Measurements from ENCODE around the gene HOXB9. TPM values are rescaled to one million over a fixed set of nuclear protein-coding genes. Genes with fewer than 3 reads are reported as not detected.

Gene HOXB9
- total RNA-seq, 1 experiment from 2014 or later: 0.24 TPM

DNA sequence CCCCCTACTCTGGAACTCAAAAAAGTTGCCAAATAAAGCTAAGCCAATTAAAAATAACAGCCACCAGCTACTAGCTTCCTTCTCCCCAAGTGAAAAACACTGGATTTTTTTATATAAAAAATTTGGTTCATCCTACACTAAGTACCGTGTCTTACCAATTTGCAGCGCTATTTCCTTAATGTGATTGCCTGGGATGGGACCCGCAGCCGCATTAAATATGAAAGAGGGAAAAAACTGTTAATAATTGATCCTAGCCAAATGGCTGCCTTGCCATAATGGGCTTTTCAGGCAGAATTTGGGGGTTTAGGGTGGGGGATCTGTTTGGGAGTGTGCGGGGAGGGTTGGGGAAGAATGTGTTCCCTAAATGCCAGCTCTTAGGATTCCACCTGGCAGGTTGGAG is 2.0 kb downstream of the HOXB9 start:
- ChIA-PET POLR2A (no interaction called here), CTCF (interaction anchor here (1.3 to 3.5 kb wide), 3 partner anchors 12 to 31 kb away, joined by 3 to 54 read pairs (median 3); no protein-coding TSS in a partner anchor)
- no peak for DNase-seq (ENCODE audit: low spot score)
- no peaks in the 10 kb centered on the region for H3K36me3 Mint-ChIP-seq
- peaks cover 20% of the 10 kb centered on the region for H3K4me1 Mint-ChIP-seq
- peaks cover 100% of the 10 kb centered on the region; the same call in 1 of the 2 replicates for H3K27me3 Mint-ChIP-seq (ENCODE audit: low read depth)
- no peak overlapping the region for H3K4me3 Mint-ChIP-seq
- TF ChIP-seq, protein P1, sequence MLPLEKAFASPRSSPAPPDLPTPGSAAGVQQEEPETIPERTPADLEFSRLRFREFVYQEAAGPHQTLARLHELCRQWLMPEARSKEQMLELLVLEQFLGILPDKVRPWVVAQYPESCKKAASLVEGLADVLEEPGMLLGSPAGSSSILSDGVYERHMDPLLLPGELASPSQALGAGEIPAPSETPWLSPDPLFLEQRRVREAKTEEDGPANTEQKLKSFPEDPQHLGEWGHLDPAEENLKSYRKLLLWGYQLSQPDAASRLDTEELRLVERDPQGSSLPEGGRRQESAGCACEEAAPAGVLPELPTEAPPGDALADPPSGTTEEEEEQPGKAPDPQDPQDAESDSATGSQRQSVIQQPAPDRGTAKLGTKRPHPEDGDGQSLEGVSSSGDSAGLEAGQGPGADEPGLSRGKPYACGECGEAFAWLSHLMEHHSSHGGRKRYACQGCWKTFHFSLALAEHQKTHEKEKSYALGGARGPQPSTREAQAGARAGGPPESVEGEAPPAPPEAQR (CRISPR knock-in tag; IDR thresholded peaks at IDR 0.05): no peak
- TF ChIP-seq, protein P2, sequence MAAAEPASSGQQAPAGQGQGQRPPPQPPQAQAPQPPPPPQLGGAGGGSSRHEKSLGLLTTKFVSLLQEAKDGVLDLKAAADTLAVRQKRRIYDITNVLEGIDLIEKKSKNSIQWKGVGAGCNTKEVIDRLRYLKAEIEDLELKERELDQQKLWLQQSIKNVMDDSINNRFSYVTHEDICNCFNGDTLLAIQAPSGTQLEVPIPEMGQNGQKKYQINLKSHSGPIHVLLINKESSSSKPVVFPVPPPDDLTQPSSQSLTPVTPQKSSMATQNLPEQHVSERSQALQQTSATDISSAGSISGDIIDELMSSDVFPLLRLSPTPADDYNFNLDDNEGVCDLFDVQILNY (CRISPR knock-in tag; IDR thresholded peaks at IDR 0.05): no peak
- TF ChIP-seq ESRRA (CRISPR knock-in tag; IDR thresholded peaks at IDR 0.05; ENCODE audit: borderline replicate concordance) (no peak), MYBL2 (CRISPR knock-in tag; IDR thresholded peaks at IDR 0.05) (no peak), TP53 (CRISPR knock-in tag; IDR thresholded peaks at IDR 0.05) (no peak), ZNF121 (CRISPR knock-in tag; IDR thresholded peaks at IDR 0.05) (no peak), GRHL2 (CRISPR knock-in tag; IDR thresholded peaks at IDR 0.05; ENCODE audit: insufficient replicate concordance, severe bottlenecking) (no peak), HMGA2 (CRISPR knock-in tag; IDR thresholded peaks at IDR 0.05) (no peak), TCF7 (CRISPR knock-in tag; IDR thresholded peaks at IDR 0.05; ENCODE audit: low read depth) (no peak), ZNF219 (CRISPR knock-in tag; IDR thresholded peaks at IDR 0.05; ENCODE audit: borderline replicate concordance) (no peak), ZNF281 (CRISPR knock-in tag; IDR thresholded peaks at IDR 0.05) (no peak), ZNF423 (CRISPR knock-in tag; IDR thresholded peaks at IDR 0.05) (no peak), NFE2L1 (CRISPR knock-in tag; IDR thresholded peaks at IDR 0.05) (no peak), NR2C2 (CRISPR knock-in tag; IDR thresholded peaks at IDR 0.05) (no peak), ZNF396 (CRISPR knock-in tag; IDR thresholded peaks at IDR 0.05; ENCODE audit: borderline replicate concordance) (no peak), ELF4 (CRISPR knock-in tag; IDR thresholded peaks at IDR 0.05; ENCODE audit: low read depth) (no peak), SOX15 (CRISPR knock-in tag; IDR thresholded peaks at IDR 0.05) (no peak)
- TF ChIP-seq, protein P3, sequence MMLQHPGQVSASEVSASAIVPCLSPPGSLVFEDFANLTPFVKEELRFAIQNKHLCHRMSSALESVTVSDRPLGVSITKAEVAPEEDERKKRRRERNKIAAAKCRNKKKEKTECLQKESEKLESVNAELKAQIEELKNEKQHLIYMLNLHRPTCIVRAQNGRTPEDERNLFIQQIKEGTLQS (CRISPR knock-in tag; conservative IDR thresholded peaks at IDR 0.05): no peak
- TF ChIP-seq, protein P4, sequence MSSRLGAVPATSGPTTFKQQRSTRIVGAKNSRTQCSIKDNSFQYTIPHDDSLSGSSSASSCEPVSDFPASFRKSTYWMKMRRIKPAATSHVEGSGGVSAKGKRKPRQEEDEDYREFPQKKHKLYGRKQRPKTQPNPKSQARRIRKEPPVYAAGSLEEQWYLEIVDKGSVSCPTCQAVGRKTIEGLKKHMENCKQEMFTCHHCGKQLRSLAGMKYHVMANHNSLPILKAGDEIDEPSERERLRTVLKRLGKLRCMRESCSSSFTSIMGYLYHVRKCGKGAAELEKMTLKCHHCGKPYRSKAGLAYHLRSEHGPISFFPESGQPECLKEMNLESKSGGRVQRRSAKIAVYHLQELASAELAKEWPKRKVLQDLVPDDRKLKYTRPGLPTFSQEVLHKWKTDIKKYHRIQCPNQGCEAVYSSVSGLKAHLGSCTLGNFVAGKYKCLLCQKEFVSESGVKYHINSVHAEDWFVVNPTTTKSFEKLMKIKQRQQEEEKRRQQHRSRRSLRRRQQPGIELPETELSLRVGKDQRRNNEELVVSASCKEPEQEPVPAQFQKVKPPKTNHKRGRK (CRISPR knock-in tag; IDR thresholded peaks at IDR 0.05; ENCODE audit: borderline replicate concordance): no peak
- TF ChIP-seq, protein P5, sequence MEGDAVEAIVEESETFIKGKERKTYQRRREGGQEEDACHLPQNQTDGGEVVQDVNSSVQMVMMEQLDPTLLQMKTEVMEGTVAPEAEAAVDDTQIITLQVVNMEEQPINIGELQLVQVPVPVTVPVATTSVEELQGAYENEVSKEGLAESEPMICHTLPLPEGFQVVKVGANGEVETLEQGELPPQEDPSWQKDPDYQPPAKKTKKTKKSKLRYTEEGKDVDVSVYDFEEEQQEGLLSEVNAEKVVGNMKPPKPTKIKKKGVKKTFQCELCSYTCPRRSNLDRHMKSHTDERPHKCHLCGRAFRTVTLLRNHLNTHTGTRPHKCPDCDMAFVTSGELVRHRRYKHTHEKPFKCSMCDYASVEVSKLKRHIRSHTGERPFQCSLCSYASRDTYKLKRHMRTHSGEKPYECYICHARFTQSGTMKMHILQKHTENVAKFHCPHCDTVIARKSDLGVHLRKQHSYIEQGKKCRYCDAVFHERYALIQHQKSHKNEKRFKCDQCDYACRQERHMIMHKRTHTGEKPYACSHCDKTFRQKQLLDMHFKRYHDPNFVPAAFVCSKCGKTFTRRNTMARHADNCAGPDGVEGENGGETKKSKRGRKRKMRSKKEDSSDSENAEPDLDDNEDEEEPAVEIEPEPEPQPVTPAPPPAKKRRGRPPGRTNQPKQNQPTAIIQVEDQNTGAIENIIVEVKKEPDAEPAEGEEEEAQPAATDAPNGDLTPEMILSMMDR (IDR thresholded peaks at IDR 0.05): no peak
- no peak for ATAC-seq
- H3K9me3 Mint-ChIP-seq: no peaks in the 10 kb centered on the region
- no peak overlapping the region for H3K27ac Mint-ChIP-seq

Measured in WTC11 (cell line).